Activated CD4-positive, alpha-beta T cell treated with anti-CD3 and anti-CD28 coated beads, Interleukin-2, amount 10 ng/mL, durations not matched to agents 7 days and 5 days (primary cell): ENCODE measurements around the gene ZNF592. TPM values are rescaled to one million over a fixed set of nuclear protein-coding genes. Genes with fewer than 3 reads are reported as not detected.
"Not testable (repeated sequence)": the region's sequence is repeated elsewhere in the genome, so short reads cannot be mapped to it uniquely, and the experiment has no call there.

Experiments
- CTCF ChIA-PET: fragments of 350-600 bp; sonication (Branson Sonifier 250); formaldehyde crosslinking; loops from one replicate; lab custom pipeline; 2021; ENCODE audit warnings: antibody characterized with exemption; lab: Charles Lee
- POLR2A ChIA-PET: fragments of 350-600 bp; sonication (Branson Sonifier 250); formaldehyde crosslinking; loops from one replicate; lab custom pipeline; 2021; ENCODE audit warnings: antibody characterized with exemption; lab: Charles Lee
- DNase-seq: peaks from one replicate; pipeline ENCODE4 v3.0.0-alpha.2; 2020
- H3K27ac Mint-ChIP-seq: one replicate; pipeline ENCODE4 v1.8.0; 2021; ENCODE audit warnings: mild to moderate bottlenecking, moderate library complexity, mixed read lengths
- H3K27me3 Mint-ChIP-seq: one replicate; pipeline ENCODE4 v1.8.0; 2021; ENCODE audit warnings: mixed read lengths
- H3K36me3 Mint-ChIP-seq: one replicate; pipeline ENCODE4 v1.8.0; 2021; ENCODE audit warnings: low read depth, mixed read lengths
- H3K4me1 Mint-ChIP-seq: one replicate; pipeline ENCODE4 v1.8.0; 2021; ENCODE audit warnings: mixed read lengths
- H3K4me3 Mint-ChIP-seq: one replicate; pipeline ENCODE4 v1.8.0; 2021; ENCODE audit warnings: mild to moderate bottlenecking, moderate library complexity, mixed read lengths
- H3K9me3 Mint-ChIP-seq: one replicate; pipeline ENCODE4 v1.8.0; 2021; ENCODE audit warnings: mixed read lengths
- total RNA-seq, 2 experiments: library from RNA; stranded (reverse); gene quantifications; one replicate each; pipeline ENCODE4 v1.2.3, GENCODE V29; 2021

Gene ZNF592
- total RNA-seq, 2 experiments from 2014 or later, result 44.3 to 51.9 TPM

- DNase-seq, result no peak
- peaks cover 8% of the 10 kb centered on the region for H3K27me3 Mint-ChIP-seq
- no peaks in the 10 kb centered on the region for H3K36me3 Mint-ChIP-seq
- H3K27ac Mint-ChIP-seq, result no peak overlapping the region
- ChIA-PET CTCF (interaction anchor here (0.5 to 0.8 kb wide), 2 partner anchors 9 to 44 kb away, joined by 3 read pairs; no protein-coding TSS in a partner anchor), POLR2A (no interaction called here)
- H3K9me3 Mint-ChIP-seq, result no peaks in the 10 kb centered on the region
- no peaks in the 10 kb centered on the region for H3K4me1 Mint-ChIP-seq
- H3K4me3 Mint-ChIP-seq, result no peak overlapping the region
These were observed 91.3 kb downstream of the ZNF592 start for GRCh38 chr15:84839714-84840113.

DNA sequence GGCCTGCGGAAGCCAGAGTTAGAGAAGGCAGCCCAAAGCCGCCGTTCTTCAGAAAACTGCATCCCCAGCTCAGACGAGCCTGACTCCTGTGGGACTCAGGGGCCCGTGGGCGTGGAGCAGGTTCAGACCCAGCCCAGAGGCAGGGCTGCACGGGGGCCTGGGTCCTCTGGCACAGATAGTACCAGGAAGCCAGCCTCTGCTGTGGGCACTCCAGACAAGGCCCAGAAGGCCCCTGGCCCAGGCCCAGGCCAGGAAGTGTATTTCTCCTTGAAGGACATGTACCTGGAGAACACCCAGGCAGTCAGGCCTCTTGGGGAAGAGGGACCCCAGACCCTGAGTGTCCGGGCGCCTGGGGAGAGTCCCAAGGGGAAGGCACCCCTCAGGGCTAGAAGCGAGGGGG is 91.9 kb downstream of the ZNF592 start:
- Mint-ChIP-seq H3K4me1 (no peaks in the 10 kb centered on the region), H3K4me3 (no peak overlapping the region), H3K27me3 (peaks cover 8% of the 10 kb centered on the region), H3K36me3 (no peaks in the 10 kb centered on the region), H3K27ac (no peak overlapping the region), H3K9me3 (no peaks in the 10 kb centered on the region)
- ChIA-PET POLR2A (no interaction called here), CTCF (interaction anchor here (0.8 kb wide), 1 partner anchor 43 kb away, joined by 3 read pairs; no protein-coding TSS in a partner anchor)
- no peak for DNase-seq

DNA sequence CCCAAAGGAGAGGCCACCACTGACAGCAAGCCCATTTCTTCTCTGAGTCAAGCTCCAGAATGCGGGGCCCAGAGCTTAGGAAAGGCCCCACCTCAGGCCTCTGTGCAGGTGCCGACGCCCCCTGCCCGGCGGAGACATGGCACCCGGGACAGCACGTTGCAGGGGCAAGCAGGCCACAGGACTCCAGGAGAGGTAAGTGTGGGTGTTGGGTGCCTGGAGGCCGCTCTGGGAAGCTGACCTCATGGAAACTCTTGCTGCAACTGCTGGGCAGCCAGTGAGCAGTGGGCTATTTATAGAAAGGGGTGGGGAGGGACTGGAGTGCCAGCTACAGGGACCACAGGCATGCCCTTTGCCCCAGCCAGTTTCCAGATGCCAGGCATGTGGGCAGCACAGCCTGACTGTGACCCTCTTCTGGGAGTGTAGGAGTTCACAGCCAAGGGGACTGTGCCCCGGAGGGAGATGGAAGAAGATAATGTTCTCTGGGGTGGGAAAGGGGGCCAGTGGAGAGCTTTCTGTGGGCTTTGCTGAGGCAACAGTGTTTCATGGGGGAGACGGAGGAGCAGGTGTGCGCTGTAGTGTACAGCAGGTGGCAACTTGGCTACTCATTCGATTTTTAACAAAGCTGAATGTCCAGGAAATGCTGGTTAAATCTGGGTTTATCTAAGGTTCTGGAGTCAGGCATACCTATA is 92.5 kb downstream of the ZNF592 start:
- H3K4me3 Mint-ChIP-seq, result no peak overlapping the region
- POLR2A ChIA-PET, result no interaction called here
- H3K36me3 Mint-ChIP-seq, result no peaks in the 10 kb centered on the region
- peaks cover 8% of the 10 kb centered on the region for H3K27me3 Mint-ChIP-seq
- CTCF ChIA-PET, result interaction anchor here (0.8 kb wide), 1 partner anchor 42 kb away, joined by 3 read pairs; no protein-coding TSS in a partner anchor
- H3K9me3 Mint-ChIP-seq, result no peaks in the 10 kb centered on the region
- H3K27ac Mint-ChIP-seq, result no peak overlapping the region
- no peaks in the 10 kb centered on the region for H3K4me1 Mint-ChIP-seq
- DNase-seq, result no peak

GRCh38 chr15:84842781-84843180 is 94.4 kb downstream of the ZNF592 start:
- no peak for DNase-seq
- Mint-ChIP-seq H3K36me3 (peaks cover 5% of the 10 kb centered on the region), H3K27me3 (peaks cover 3% of the 10 kb centered on the region), H3K4me3 (no peak overlapping the region), H3K27ac (no peak overlapping the region), H3K4me1 (no peaks in the 10 kb centered on the region), H3K9me3 (peaks cover 11% of the 10 kb centered on the region)
- ChIA-PET POLR2A (interaction anchor here (0.6 kb wide), 1 partner anchor 64 kb away, joined by 3 read pairs; no protein-coding TSS in a partner anchor), CTCF (no interaction called here)

- H3K36me3 Mint-ChIP-seq, result peaks cover 5% of the 10 kb centered on the region
- no peaks in the 10 kb centered on the region for H3K4me1 Mint-ChIP-seq
- DNase-seq, result no peak
- CTCF ChIA-PET, result interaction anchor here (0.6 to 1.9 kb wide), 4 partner anchors 15 to 271 kb away, joined by 3 to 4 read pairs (median 4); no protein-coding TSS in a partner anchor
- H3K27ac Mint-ChIP-seq, result no peak overlapping the region
- POLR2A ChIA-PET, result no interaction called here
- H3K9me3 Mint-ChIP-seq, result peaks cover 13% of the 10 kb centered on the region
- no peak overlapping the region for H3K4me3 Mint-ChIP-seq
- H3K27me3 Mint-ChIP-seq, result peaks cover 8% of the 10 kb centered on the region
These were observed 96.6 kb downstream of the ZNF592 start for GRCh38 chr15:84844964-84845363.

DNA sequence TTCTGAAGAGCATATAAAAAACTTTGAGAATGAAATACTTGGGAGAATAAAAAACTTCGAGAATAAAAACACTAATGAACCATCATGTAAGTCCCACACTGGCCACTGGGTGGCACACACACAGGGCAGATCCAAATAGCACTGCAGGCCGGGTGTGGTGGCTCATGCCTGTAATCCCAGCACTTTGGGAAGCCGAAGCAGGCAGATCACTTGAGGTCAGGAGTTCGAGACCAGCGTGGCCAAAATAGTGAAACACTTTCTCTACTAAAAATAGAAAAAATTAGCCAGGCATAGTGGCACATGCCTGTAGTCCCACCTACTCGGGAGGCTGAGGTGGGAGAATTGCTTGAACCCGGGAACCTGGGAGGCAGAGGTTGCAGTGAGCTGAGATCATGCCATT is 97.2 kb downstream of the ZNF592 start:
- H3K36me3 Mint-ChIP-seq, H3K27me3 Mint-ChIP-seq, H3K27ac Mint-ChIP-seq, POLR2A ChIA-PET, H3K4me3 Mint-ChIP-seq, H3K4me1 Mint-ChIP-seq: not testable (repeated sequence)
- CTCF ChIA-PET, result interaction anchor here (0.6 to 0.9 kb wide), 2 partner anchors 26 to 201 kb away, joined by 3 read pairs; no protein-coding TSS in a partner anchor
- peak; percentile 49 for DNase-seq
- H3K9me3 Mint-ChIP-seq, result peaks cover 13% of the 10 kb centered on the region

DNA sequence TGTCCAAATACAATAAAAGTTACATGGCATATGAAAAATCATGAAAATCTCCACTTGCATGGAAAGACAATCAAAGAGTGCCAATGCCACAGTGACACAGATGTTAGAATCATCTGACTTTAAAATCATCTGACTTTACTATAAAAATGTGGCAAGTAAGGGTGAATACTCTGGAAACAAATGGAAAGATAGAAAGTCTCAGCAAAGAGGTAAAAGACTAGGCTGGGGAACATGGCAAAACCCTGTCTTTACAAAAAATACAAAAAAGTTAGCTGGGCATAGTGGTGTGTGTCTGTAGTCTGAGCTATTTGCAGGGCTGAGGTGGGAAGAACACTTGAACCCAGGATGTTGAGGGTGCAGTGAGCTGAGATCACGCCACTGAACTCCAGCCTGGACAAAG is 97.9 kb downstream of the ZNF592 start:
- ChIA-PET CTCF (interaction anchor here (0.6 kb wide), 1 partner anchor 202 kb away, joined by 3 read pairs; no protein-coding TSS in a partner anchor), POLR2A (interaction anchor here (0.7 kb wide), 1 partner anchor 202 kb away, joined by 3 read pairs; no protein-coding TSS in a partner anchor)
- H3K27me3 Mint-ChIP-seq, result peaks cover 8% of the 10 kb centered on the region
- no peak overlapping the region for H3K4me3 Mint-ChIP-seq
- peaks cover 5% of the 10 kb centered on the region for H3K36me3 Mint-ChIP-seq
- no peak for DNase-seq
- H3K4me1 Mint-ChIP-seq, result no peaks in the 10 kb centered on the region
- peaks cover 13% of the 10 kb centered on the region for H3K9me3 Mint-ChIP-seq
- no peak overlapping the region for H3K27ac Mint-ChIP-seq

DNA sequence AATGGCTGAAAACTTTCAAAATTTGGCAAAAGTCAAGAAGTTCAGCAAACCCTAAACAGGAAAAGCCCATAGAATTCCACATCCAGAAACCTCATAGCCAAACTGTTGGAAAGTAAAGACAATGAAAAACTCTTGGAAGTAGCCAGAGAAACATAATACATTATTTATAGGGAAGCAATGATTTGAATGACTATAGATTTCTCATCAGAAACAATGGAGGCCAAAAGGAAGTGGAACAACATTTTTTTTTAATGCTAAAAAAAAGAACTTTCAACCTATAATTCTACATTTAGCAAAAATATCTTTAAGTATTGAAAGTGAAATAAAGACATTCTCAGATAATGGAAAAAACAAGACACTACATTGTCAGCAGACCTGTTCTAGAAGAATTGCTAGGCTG is 99.0 kb downstream of the ZNF592 start:
- peaks cover 5% of the 10 kb centered on the region for H3K36me3 Mint-ChIP-seq
- CTCF ChIA-PET, result no interaction called here
- peaks cover 8% of the 10 kb centered on the region for H3K27me3 Mint-ChIP-seq
- POLR2A ChIA-PET, result no interaction called here
- H3K4me3 Mint-ChIP-seq, result no peak overlapping the region
- H3K4me1 Mint-ChIP-seq, result no peaks in the 10 kb centered on the region
- H3K27ac Mint-ChIP-seq, result no peak overlapping the region
- H3K9me3 Mint-ChIP-seq, result peaks cover 13% of the 10 kb centered on the region
- no peak for DNase-seq

DNA sequence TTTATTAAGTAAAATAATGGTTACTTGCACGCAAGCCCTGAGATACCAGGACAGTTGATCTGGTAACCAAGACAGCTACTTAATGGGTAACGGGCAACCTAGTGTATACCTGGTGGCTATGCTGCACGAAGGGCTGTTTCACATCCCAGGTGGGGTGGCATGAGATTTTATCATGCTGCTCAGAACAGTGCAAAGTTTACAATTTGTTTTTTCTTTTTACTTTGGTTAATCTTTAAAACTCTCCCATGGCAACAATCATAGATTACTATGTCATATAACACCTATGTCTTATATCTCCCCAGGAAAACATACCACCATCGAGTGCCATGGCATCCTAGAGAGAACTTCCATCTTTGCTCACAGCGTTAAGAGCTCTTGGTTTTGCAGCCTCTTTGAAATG is 103.8 kb downstream of the ZNF592 start:
- Mint-ChIP-seq H3K27me3 (peaks cover 5% of the 10 kb centered on the region), H3K36me3 (peaks cover 1% of the 10 kb centered on the region), H3K9me3 (peaks cover 5% of the 10 kb centered on the region), H3K4me3 (no peak overlapping the region), H3K27ac (no peak overlapping the region), H3K4me1 (no peaks in the 10 kb centered on the region)
- ChIA-PET POLR2A (no interaction called here), CTCF (interaction anchor here (1.1 kb wide), 1 partner anchor 15 kb away, joined by 3 read pairs; no protein-coding TSS in a partner anchor)
- no peak for DNase-seq

- Mint-ChIP-seq H3K27ac (no peak overlapping the region), H3K27me3 (no peaks in the 10 kb centered on the region), H3K36me3 (no peaks in the 10 kb centered on the region), H3K4me3 (no peak overlapping the region), H3K4me1 (no peaks in the 10 kb centered on the region), H3K9me3 (no peaks in the 10 kb centered on the region)
- ChIA-PET POLR2A (no interaction called here), CTCF (interaction anchor here (1.4 kb wide), 1 partner anchor 11 kb away, joined by 3 read pairs; no protein-coding TSS in a partner anchor)
- DNase-seq, result no peak
These were observed 106.7 kb downstream of the ZNF592 start for GRCh38 chr15:84855136-84855535.

DNA sequence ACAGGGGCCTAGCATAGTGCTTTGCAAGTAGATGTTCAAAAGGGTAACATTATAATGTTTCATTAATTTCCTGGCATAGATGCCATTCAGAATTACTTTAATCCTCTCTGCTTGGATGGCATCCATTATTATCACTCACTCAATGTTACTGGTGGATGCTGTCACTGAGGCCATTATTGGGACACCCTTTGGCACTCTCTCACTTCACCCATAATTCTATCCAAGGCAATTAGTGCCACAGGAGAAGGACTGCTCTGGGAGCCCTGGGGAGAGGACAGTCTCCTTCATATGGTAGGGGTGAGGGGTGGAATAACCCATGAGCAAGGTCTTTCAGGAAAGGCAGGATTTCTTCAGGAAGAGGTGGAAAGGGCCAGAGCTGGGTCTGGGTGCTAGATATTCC is 107.4 kb downstream of the ZNF592 start:
- ChIA-PET CTCF (interaction anchor here (1.4 kb wide), 1 partner anchor 12 kb away, joined by 3 read pairs; no protein-coding TSS in a partner anchor), POLR2A (no interaction called here)
- Mint-ChIP-seq H3K36me3 (no peaks in the 10 kb centered on the region), H3K27ac (no peak overlapping the region), H3K4me1 (no peaks in the 10 kb centered on the region), H3K27me3 (no peaks in the 10 kb centered on the region), H3K9me3 (no peaks in the 10 kb centered on the region), H3K4me3 (no peak overlapping the region)
- no peak for DNase-seq
